H9 (cell line): ENCODE data around the gene LRRN3. TPM values are rescaled to one million over a fixed set of nuclear protein-coding genes. Genes with fewer than 3 reads are reported as not detected.
A peak's percentile ranks its signal among the peaks of the same experiment; 100 is the strongest.

Experiments used
- DNase-seq: peaks from one replicate; pipeline ENCODE4 v3.0.0-alpha.2; 2017
- H2AFZ ChIP-seq: one replicate; pipeline ENCODE4 v1.6.1; 2013; ENCODE audit warnings: mild to moderate bottlenecking, low read length, control low read depth, moderate library complexity
- H2AK5ac ChIP-seq: 2 replicates; pipeline ENCODE4 v1.6.1; 2013; ENCODE audit warnings: low read length, control low read depth, mixed read lengths; ENCODE audit not compliant: insufficient read length
- H2BK120ac ChIP-seq: one replicate; pipeline ENCODE4 v1.6.1; 2013; ENCODE audit warnings: low read depth, mild to moderate bottlenecking, low read length, control low read depth, inconsistent platforms; ENCODE audit not compliant: poor library complexity, severe bottlenecking
- H2BK12ac ChIP-seq: 2 replicates; pipeline ENCODE4 v1.6.1; 2013; ENCODE audit warnings: low read length, control low read depth, mixed read lengths, low read depth; ENCODE audit not compliant: insufficient read length
- H2BK15ac ChIP-seq: 2 replicates; pipeline ENCODE4 v1.6.1; 2013; ENCODE audit warnings: low read depth, low read length, control low read depth
- H2BK20ac ChIP-seq: one replicate; pipeline ENCODE4 v1.6.1; 2013; ENCODE audit warnings: low read depth, mild to moderate bottlenecking, low read length, control low read depth, inconsistent platforms; ENCODE audit not compliant: poor library complexity, severe bottlenecking
- H2BK5ac ChIP-seq: 2 replicates; pipeline ENCODE4 v1.6.1; 2013; ENCODE audit warnings: low read length, control low read depth, mixed read lengths; ENCODE audit not compliant: insufficient read length
- H3K14ac ChIP-seq: 2 replicates; pipeline ENCODE4 v1.6.1; 2013; ENCODE audit warnings: low read length, control low read depth; ENCODE audit not compliant: insufficient read depth
- H3K18ac ChIP-seq: 2 replicates; pipeline ENCODE4 v1.6.1; 2013; ENCODE audit warnings: low read depth, mild to moderate bottlenecking, mixed read lengths, low read length, control low read depth; ENCODE audit not compliant: insufficient read length
- H3K23ac ChIP-seq: 2 replicates; pipeline ENCODE4 v1.6.1; 2013; ENCODE audit warnings: low read length, control low read depth, mixed read lengths, low read depth; ENCODE audit not compliant: insufficient read length
- H3K23me2 ChIP-seq: 2 replicates; pipeline ENCODE4 v1.6.1; 2013; ENCODE audit warnings: low read depth, mild to moderate bottlenecking, mixed read lengths, low read length, control low read depth; ENCODE audit not compliant: insufficient read length, poor library complexity, severe bottlenecking
- H3K27ac ChIP-seq: 2 replicates; pipeline ENCODE4 v1.5.1; 2013; ENCODE audit warnings: low read length, control low read depth, mixed read lengths, low read depth; ENCODE audit not compliant: insufficient read length
- H3K27me3 ChIP-seq: 2 replicates; pipeline ENCODE4 v1.6.1; 2013; ENCODE audit warnings: low read length, control low read depth, inconsistent platforms; ENCODE audit not compliant: insufficient read depth
- H3K4ac ChIP-seq: 2 replicates; pipeline ENCODE4 v1.6.1; 2013; ENCODE audit warnings: low read depth, mild to moderate bottlenecking, control low read depth, inconsistent platforms, low read length, moderate library complexity
- H3K4me1 ChIP-seq: 2 replicates; pipeline ENCODE4 v1.6.1; 2013; ENCODE audit warnings: low read length, control low read depth, inconsistent platforms; ENCODE audit not compliant: insufficient read depth
- H3K4me2 ChIP-seq: 2 replicates; pipeline ENCODE4 v1.6.1; 2013; ENCODE audit warnings: low read length, control low read depth, mixed read lengths; ENCODE audit not compliant: insufficient read length, insufficient read depth
- H3K56ac ChIP-seq: 2 replicates; pipeline ENCODE4 v1.6.1; 2013; ENCODE audit warnings: low read depth, mild to moderate bottlenecking, mixed read lengths, low read length, control low read depth; ENCODE audit not compliant: insufficient read length
- H3K79me1 ChIP-seq: 2 replicates; pipeline ENCODE4 v1.6.1; 2013; ENCODE audit warnings: low read depth, mild to moderate bottlenecking, moderate library complexity, low read length, control low read depth, inconsistent platforms; ENCODE audit not compliant: insufficient read depth, poor library complexity, severe bottlenecking
- H3K79me2 ChIP-seq: 2 replicates; pipeline ENCODE4 v1.6.1; 2013; ENCODE audit warnings: low read length, control low read depth, inconsistent platforms; ENCODE audit not compliant: insufficient read depth
- H3K9ac ChIP-seq: 2 replicates; pipeline ENCODE4 v1.6.1; 2013; ENCODE audit warnings: low read length, control low read depth, mixed read lengths; ENCODE audit not compliant: insufficient read length; ENCODE audit errors: extremely low read depth
- H3K9me3 ChIP-seq: one replicate; pipeline ENCODE4 v1.6.1; 2013; ENCODE audit warnings: low read depth, low read length, inconsistent platforms; ENCODE audit not compliant: control insufficient read depth
- H3T11ph ChIP-seq: one replicate; pipeline ENCODE4 v1.6.1; 2013; ENCODE audit warnings: mild to moderate bottlenecking, low read length, control low read depth, inconsistent platforms
- H4K20me1 ChIP-seq: one replicate; pipeline ENCODE4 v1.6.1; 2013; ENCODE audit not compliant: control insufficient read depth, insufficient read length, insufficient read depth
- H4K5ac ChIP-seq: 2 replicates; pipeline ENCODE4 v1.6.1; 2013; ENCODE audit warnings: low read depth, mild to moderate bottlenecking, mixed read lengths, low read length, control low read depth; ENCODE audit not compliant: insufficient read length
- H4K8ac ChIP-seq: replicated peaks from 2 replicates; pipeline ENCODE4 v1.6.1; 2013; ENCODE audit warnings: low read length, control low read depth, mixed read lengths, low read depth; ENCODE audit not compliant: insufficient read length
- H4K91ac ChIP-seq: 2 replicates; pipeline ENCODE4 v1.6.1; 2013; ENCODE audit warnings: low read depth, mild to moderate bottlenecking, moderate library complexity, mixed read lengths, low read length, control low read depth; ENCODE audit not compliant: insufficient read length
- H3K27ac Mint-ChIP-seq, 3 experiments: 2 replicates in 2 of 3; 3 replicates in 1 of 3; pipeline ENCODE4 v1.8.0; 2020 to 2021; ENCODE audit warnings: mixed read lengths in 3 of 3, mild to moderate bottlenecking in 1 of 3, moderate library complexity in 1 of 3
- H3K27me3 Mint-ChIP-seq: 2 replicates; pipeline ENCODE4 v1.8.0; 2021; ENCODE audit warnings: low read depth, mild to moderate bottlenecking, moderate library complexity, mixed read lengths
- H3K36me3 Mint-ChIP-seq, 3 experiments: 2 replicates in 2 of 3; 3 replicates in 1 of 3; pipeline ENCODE4 v1.8.0; 2020 to 2021; ENCODE audit warnings: low read depth in 3 of 3, mixed read lengths in 3 of 3; ENCODE audit not compliant: insufficient read depth in 1 of 3
- H3K4me1 Mint-ChIP-seq, 2 experiments: 2 replicates each; pipeline ENCODE4 v1.8.0; 2020; ENCODE audit warnings: mixed read lengths in 2 of 2
- H3K4me3 Mint-ChIP-seq, 2 experiments: 2 replicates in 1 of 2; 3 replicates in 1 of 2; pipeline ENCODE4 v1.8.0; 2020 to 2021; ENCODE audit warnings: mild to moderate bottlenecking in 2 of 2, mixed read lengths in 2 of 2, moderate library complexity in 1 of 2
- H3K9me3 Mint-ChIP-seq, 2 experiments: 2 replicates in 1 of 2; 3 replicates in 1 of 2; pipeline ENCODE4 v1.8.0; 2020; ENCODE audit warnings: mild to moderate bottlenecking in 2 of 2, mixed read lengths in 2 of 2, moderate library complexity in 1 of 2
- CTCF ChIP-seq: fragments of 200-600 bp; sonication (generic); conservative IDR thresholded peaks from 3 replicates; pipeline ENCODE4 v1.8.0; 2021; ENCODE audit warnings: antibody characterized with exemption, mild to moderate bottlenecking
- WGBS: extraction: QIAGEN DNeasy Blood & Tissue Kit; methylation state at CpG from one replicate; pipeline ENCODE4 v1.1.7; 2013; ENCODE audit warnings: missing lambda C conversion rate, low lambda C conversion rate, mixed read lengths; ENCODE audit not compliant: insufficient read length; ENCODE audit errors: extremely low coverage; 5-methylcytosine and 5-hydroxymethylcytosine counted together
- total RNA-seq: library from RNA; stranded (reverse); gene quantifications from 2 replicates; pipeline ENCODE4 v1.2.1, GENCODE V29; 2021

The LRRN3 gene
- total RNA-seq, 1 experiment from 2014 or later: 0.77 TPM

- Histone ChIP-seq H2BK12ac (no peak overlapping the region), H3K23ac (no peak overlapping the region), H3K23me2 (no peaks in the 10 kb centered on the region), H3K27ac (no peak overlapping the region), H3K4ac (no peak overlapping the region), H3K9ac (no peak overlapping the region), H2AK5ac (no peak overlapping the region), H2BK15ac (no peak overlapping the region), H3K27me3 (no peaks in the 10 kb centered on the region), H3K79me1 (no peaks in the 10 kb centered on the region), H3K9me3 (no peaks in the 10 kb centered on the region), H2AFZ (no peak overlapping the region), H3K14ac (no peak overlapping the region), H3K4me2 (no peak overlapping the region), H3T11ph (no peak overlapping the region), H3K79me2 (no peaks in the 10 kb centered on the region), H2BK20ac (no peak overlapping the region), H4K5ac (no peak overlapping the region), H4K20me1 (no peaks in the 10 kb centered on the region), H2BK120ac (no peak overlapping the region), H3K18ac (no peak overlapping the region), H2BK5ac (no peak overlapping the region), H4K91ac (no peak overlapping the region), H3K56ac (no peak overlapping the region), H4K8ac (no peak overlapping the region), H3K4me1 (no peaks in the 10 kb centered on the region)
- TF ChIP-seq CTCF: no peak
- no peak for DNase-seq
- Mint-ChIP-seq H3K4me3 (no peak overlapping the region), H3K27ac (peak overlapping the region in 1 of 3 experiments; percentile 15; a peak in 1 of 7 replicates), H3K36me3 (no peaks in the 10 kb centered on the region), H3K27me3 (no peaks in the 10 kb centered on the region), H3K4me1 (peaks cover 2 to 8% of the 10 kb centered on the region in 2 experiments; a peak in 2 of 4 replicates), H3K9me3 (no peaks in the 10 kb centered on the region)
- whole genome bisulfite sequencing: no CpG with 5 or more reads among the region's 2 CpGs
Observed at GRCh38 chr7:111140091-111140865, 49.4 kb downstream of the LRRN3 start.
